Fibroblast of skin of left quadriceps (primary cell): ENCODE measurements around the gene NUP62CL.
"Not testable (repeated sequence)": the region's sequence is repeated elsewhere in the genome, so short reads cannot be mapped to it uniquely, and the experiment has no call there.

ENCODE experiments used
- DNase-seq, 2 experiments: peaks; one replicate each; pipeline ENCODE4 v3.0.0-alpha.2; 2013; ENCODE audit warnings: low read depth in 2 of 2

Gene NUP62CL

GRCh38 chrX:107205770-107206696 is at the start of gene NUP62CL, which contains the start of gene DNAAF6:
TSS of gene NUP62CL (minus strand) at chrX:107206433. CDS start at chrX:107175146, 31,287 bp downstream.
TSS of gene DNAAF6 (plus strand) at chrX:107206611. CDS start at chrX:107212876, 6,265 bp downstream.
- no peak for DNase-seq

- no peak for DNase-seq
Observed at GRCh38 chrX:107228486-107228819, 22.2 kb upstream of the NUP62CL start.

GRCh38 chrX:107227780-107228485 is 21.7 kb upstream of the NUP62CL start:
- DNase-seq: no peak

- no peak for DNase-seq
Observed at GRCh38 chrX:107226757-107227156, 20.5 kb upstream of the NUP62CL start.

- DNase-seq: no peak
Observed at GRCh38 chrX:107213477-107213876, 7.2 kb upstream of the NUP62CL start.

- DNase-seq: no peak
Observed at GRCh38 chrX:107207943-107208342, 1.7 kb upstream of the NUP62CL start.

- no peak for DNase-seq
Observed at GRCh38 chrX:107207089-107207488, 856 bp upstream of the NUP62CL start.

- DNase-seq: no peak
Observed at GRCh38 chrX:107206697-107207065, 448 bp upstream of the NUP62CL start.

- no peak for DNase-seq
Observed at GRCh38 chrX:107204068-107204605, 2.1 kb downstream of the NUP62CL start.

- no peak for DNase-seq
Observed at GRCh38 chrX:107199491-107199890, 6.7 kb downstream of the NUP62CL start.

- not testable (repeated sequence) for DNase-seq
Observed at GRCh38 chrX:107198074-107198473, 8.2 kb downstream of the NUP62CL start.

- no peak for DNase-seq
Observed at GRCh38 chrX:107197319-107197718, 8.9 kb downstream of the NUP62CL start.

- DNase-seq: no peak
Observed at GRCh38 chrX:107171369-107172102, 34.7 kb downstream of the NUP62CL start.

GRCh38 chrX:107168712-107169111 is 37.5 kb downstream of the NUP62CL start:
- no peak for DNase-seq

- no peak for DNase-seq
Observed at GRCh38 chrX:107168257-107168656, 38.0 kb downstream of the NUP62CL start.

- no peak for DNase-seq
Observed at GRCh38 chrX:107167163-107167921, 38.9 kb downstream of the NUP62CL start.

GRCh38 chrX:107157618-107158017 is 48.6 kb downstream of the NUP62CL start:
- not testable (repeated sequence) for DNase-seq

- not testable (repeated sequence) for DNase-seq
Observed at GRCh38 chrX:107155621-107156430, 50.4 kb downstream of the NUP62CL start.

- no peak for DNase-seq
Observed at GRCh38 chrX:107154787-107155620, 51.2 kb downstream of the NUP62CL start.
